A549 (cell line): ENCODE data around the gene MEDAG. TPM values are rescaled to one million over a fixed set of nuclear protein-coding genes. Genes with fewer than 3 reads are reported as not detected.
A peak's percentile ranks its signal among the peaks of the same experiment; 100 is the strongest.

Experiments used
- ATAC-seq, 2 experiments: fragments of 200-7000 bp in 1 of 2; fragments of >200 bp in 1 of 2; cut with Nextera tagmentation in 1 of 2; cut with Tn5 transposase in 1 of 2; 3 replicates each; pipeline versions ENCODE4 v1.8.0 to v1.9.1; 2018 to 2020; ENCODE audit warnings: mild to moderate bottlenecking in 1 of 2, moderate library complexity in 1 of 2
- CTCF ChIA-PET: fragments of 300-600 bp; sonication (Branson Sonifier 250); formaldehyde crosslinking; extraction: SDS; loops from one replicate; lab custom pipeline; 2021; ENCODE audit warnings: antibody characterized with exemption, inconsistent platforms; lab: Yijun Ruan, JAX
- POLR2A ChIA-PET: fragments of 350-600 bp; formaldehyde crosslinking; extraction: SDS; loops from one replicate; lab custom pipeline; 2021; ENCODE audit warnings: antibody characterized with exemption, inconsistent platforms; lab: Yijun Ruan, JAX
- DNase-seq, 2 experiments: peaks; one replicate each; pipeline versions ENCODE4 v3.0.0 to v3.0.0-alpha.2; 2011 to 2016; ENCODE audit warnings: low read depth in 1 of 2, low spot score in 1 of 2
- FAIRE-seq: peaks from 2 replicates; lab custom pipeline; 2011; peaks lifted over from hg19 to GRCh38; lab: Jason Lieb, UNC
- H3K27ac ChIP-seq, 2 experiments: fragments of >200 bp; sonication (Bioruptor Twin); formaldehyde crosslinking; 3 replicates each; pipeline ENCODE4 v1.5.1; 2016 to 2017
- H3K4me1 ChIP-seq: fragments of >200 bp; sonication (Bioruptor Twin); formaldehyde crosslinking; 3 replicates; pipeline ENCODE4 v1.6.1; 2016
- H3K4me2 ChIP-seq: fragments of >200 bp; sonication (Bioruptor Twin); formaldehyde crosslinking; 3 replicates; pipeline ENCODE4 v1.6.1; 2016
- H3K4me3 ChIP-seq: fragments of >200 bp; sonication (Bioruptor Twin); formaldehyde crosslinking; 3 replicates; pipeline ENCODE4 v1.5.1; 2016
- H3K9me3 ChIP-seq: fragments of >200 bp; sonication (Bioruptor Twin); formaldehyde crosslinking; 3 replicates; pipeline ENCODE4 v1.6.1; 2016
- BHLHE40 ChIP-seq: IDR thresholded peaks from 2 replicates; pipeline ENCODE4 v1.6.1; 2012; ENCODE audit warnings: low read depth, low read length, inconsistent platforms
- FOSB ChIP-seq: fragments of 250-450 bp; sonication (Bioruptor Pico); IDR thresholded peaks from 2 replicates; pipeline ENCODE4 v1.5.0; 2020; ENCODE audit warnings: mild to moderate bottlenecking, moderate library complexity
- FOSL2 ChIP-seq, 2 experiments: fragments of 450-650 bp in 1 of 2; fragments of >200 bp in 1 of 2; sonication (Bioruptor Twin) in 1 of 2; formaldehyde crosslinking; IDR thresholded peaks; 2 replicates each; pipeline versions ENCODE4 v1.5.0 to v1.6.1; 2016 to 2020; ENCODE audit warnings: mild to moderate bottlenecking in 1 of 2, moderate library complexity in 1 of 2
- FOXS1 ChIP-seq: fragments of 250-450 bp; sonication (Bioruptor Pico); IDR thresholded peaks from 2 replicates; pipeline ENCODE4 v1.5.0; 2020; ENCODE audit warnings: mild to moderate bottlenecking, moderate library complexity
- GATA3 ChIP-seq: IDR thresholded peaks from 2 replicates; pipeline ENCODE4 v1.6.1; 2012; ENCODE audit warnings: borderline replicate concordance
- HDAC2 ChIP-seq: fragments of 200-600 bp; sonication (generic); IDR thresholded peaks from 2 replicates; pipeline ENCODE4 v1.6.1; 2016
- HOXA7 ChIP-seq: fragments of 250-450 bp; sonication (Bioruptor Pico); IDR thresholded peaks from 2 replicates; pipeline ENCODE4 v1.5.0; 2020; ENCODE audit warnings: mild to moderate bottlenecking, moderate library complexity
- HOXB13 ChIP-seq: fragments of 250-450 bp; sonication (Bioruptor Pico); IDR thresholded peaks from 2 replicates; pipeline ENCODE4 v1.5.0; 2020; ENCODE audit warnings: low read depth, mild to moderate bottlenecking, moderate library complexity
- HOXB5 ChIP-seq: fragments of 250-450 bp; sonication (Bioruptor Pico); IDR thresholded peaks from 2 replicates; pipeline ENCODE4 v1.5.0; 2020; ENCODE audit warnings: mild to moderate bottlenecking, moderate library complexity
- JUN ChIP-seq, 2 experiments: fragments of >200 bp; sonication (Bioruptor Twin); formaldehyde crosslinking; IDR thresholded peaks; 2 replicates in 1 of 2; 3 replicates in 1 of 2; pipeline ENCODE4 v1.6.1; 2016 to 2017
- JUNB ChIP-seq: fragments of >200 bp; sonication (Bioruptor Twin); formaldehyde crosslinking; IDR thresholded peaks from 2 replicates; pipeline ENCODE4 v1.6.1; 2016
- KDM5A ChIP-seq: fragments of 200-600 bp; sonication (generic); IDR thresholded peaks from 2 replicates; pipeline ENCODE4 v1.6.1; 2016; ENCODE audit warnings: antibody characterized with exemption, mild to moderate bottlenecking
- MAZ ChIP-seq: fragments of 150-350 bp; IDR thresholded peaks from 2 replicates; pipeline ENCODE4 v1.6.1; 2014; ENCODE audit warnings: antibody characterized with exemption, low read depth, low read length, borderline replicate concordance
- MYC ChIP-seq: IDR thresholded peaks from 2 replicates; pipeline ENCODE4 v1.6.1; 2012; ENCODE audit warnings: mild to moderate bottlenecking, inconsistent platforms, low read length, improper control_type of control experiment, borderline replicate concordance
- NPAS2 ChIP-seq: fragments of 250-450 bp; sonication (Bioruptor Pico); IDR thresholded peaks from 2 replicates; pipeline ENCODE4 v1.8.0; 2022; ENCODE audit warnings: mild to moderate bottlenecking, moderate library complexity, borderline replicate concordance
- NR3C1 ChIP-seq: fragments of >200 bp; sonication (Bioruptor Twin); formaldehyde crosslinking; IDR thresholded peaks from 3 replicates; pipeline ENCODE4 v1.6.1; 2017
- POLR2A ChIP-seq: IDR thresholded peaks from 2 replicates; pipeline ENCODE4 v1.6.1; 2012; ENCODE audit warnings: mild to moderate bottlenecking, low read length
- POLR2AphosphoS2 ChIP-seq: conservative IDR thresholded peaks from 2 replicates; pipeline ENCODE4 v1.6.1; 2012; ENCODE audit warnings: low read length, improper control_type of control experiment, inconsistent platforms
- RAD21 ChIP-seq, 2 experiments: fragments of >200 bp in 1 of 2; sonication (Bioruptor Twin) in 1 of 2; formaldehyde crosslinking in 1 of 2; IDR thresholded peaks in 1 of 2; conservative IDR thresholded peaks in 1 of 2; 2 replicates in 1 of 2; 3 replicates in 1 of 2; pipeline ENCODE4 v1.6.1; 2012 to 2018; ENCODE audit warnings: inconsistent platforms in 1 of 2
- RCOR1 ChIP-seq: fragments of 150-350 bp; IDR thresholded peaks from 2 replicates; pipeline ENCODE4 v1.6.1; 2014; ENCODE audit warnings: antibody characterized with exemption, low read length, low read depth
- RFX5 ChIP-seq: fragments of 450-650 bp; IDR thresholded peaks from 2 replicates; pipeline ENCODE4 v1.7.1; 2014; ENCODE audit warnings: antibody characterized with exemption, mild to moderate bottlenecking, moderate library complexity
- RNF2 ChIP-seq: fragments of 200-600 bp; sonication (generic); IDR thresholded peaks from 2 replicates; pipeline ENCODE4 v1.6.1; 2016; ENCODE audit warnings: low read depth, mild to moderate bottlenecking, antibody characterized with exemption, moderate library complexity, borderline replicate concordance
- SMC3 ChIP-seq: fragments of >200 bp; sonication (Bioruptor Twin); formaldehyde crosslinking; IDR thresholded peaks from 3 replicates; pipeline ENCODE4 v1.6.1; 2018; ENCODE audit warnings: inconsistent platforms
- ZC3H11A ChIP-seq: fragments of 450-650 bp; IDR thresholded peaks from 2 replicates; pipeline ENCODE4 v1.6.1; 2014; ENCODE audit warnings: antibody characterized with exemption, mild to moderate bottlenecking
- ZFP36 ChIP-seq: fragments of 450-650 bp; IDR thresholded peaks from 2 replicates; pipeline ENCODE4 v1.6.1; 2014; ENCODE audit warnings: borderline replicate concordance; ENCODE audit not compliant: partially characterized antibody
- WGBS: methylation state at CpG from one replicate; pipeline ENCODE4 v1.1.6; 2017; ENCODE audit errors: missing lambda C conversion rate; 5-methylcytosine and 5-hydroxymethylcytosine counted together
- polyA minus RNA-seq: library from RNA; depleted of rRNA, polyadenylated mRNA; stranded (reverse); fragments of >200 nt; gene quantifications from 2 replicates; pipeline ENCODE4 v1.2.3, GENCODE V29; 2011; rRNA and poly(A)+ RNA removed
- polyA plus RNA-seq, 4 experiments: library from polyadenylated mRNA; depleted of rRNA in 3 of 4; stranded (reverse); fragments of >200 nt; fragmentation: RNase III in 1 of 4; extraction: RNeasy Plus Mini Kit Qiagen cat#74134 plus additional on column Dnase treatment in 1 of 4; gene quantifications; 2 replicates in 3 of 4; 3 replicates in 1 of 4; pipeline ENCODE4 v1.2.3, GENCODE V29; 2011 to 2017
- TF ChIP-seq, protein P1 (sequence below): fragments of >200 bp; sonication (Bioruptor Twin); formaldehyde crosslinking; IDR thresholded peaks from 2 replicates; pipeline ENCODE4 v1.6.1; 2016
- TF ChIP-seq, protein P2 (sequence below): fragments of 250-450 bp; sonication (Bioruptor Pico); IDR thresholded peaks from 2 replicates; pipeline ENCODE4 v1.5.0; 2021; ENCODE audit warnings: mild to moderate bottlenecking, moderate library complexity, borderline replicate concordance
- TF ChIP-seq, protein P3 (sequence below): fragments of 150-350 bp; IDR thresholded peaks from 2 replicates; pipeline ENCODE4 v1.6.1; 2014; ENCODE audit warnings: low read depth, mild to moderate bottlenecking, low read length

The MEDAG gene
- polyA plus RNA-seq (2011; rRNA removed) (0.05 TPM in 1 of 2 replicates, not detected in the other), polyA plus RNA-seq (2017; fragmentation: RNase III; extraction: RNeasy Plus Mini Kit Qiagen cat#74134 plus additional on column Dnase treatment) (0.05 to 0.21 TPM (median 0.09 TPM) in 3 replicates), polyA minus RNA-seq (not detected in 2 replicates)
- not detected in 2 replicates for polyA plus RNA-seq (2012; cell fraction: cytosol; rRNA removed)
- polyA plus RNA-seq (2012; cell fraction: nucleus; rRNA removed) = not detected in 2 replicates

DNA sequence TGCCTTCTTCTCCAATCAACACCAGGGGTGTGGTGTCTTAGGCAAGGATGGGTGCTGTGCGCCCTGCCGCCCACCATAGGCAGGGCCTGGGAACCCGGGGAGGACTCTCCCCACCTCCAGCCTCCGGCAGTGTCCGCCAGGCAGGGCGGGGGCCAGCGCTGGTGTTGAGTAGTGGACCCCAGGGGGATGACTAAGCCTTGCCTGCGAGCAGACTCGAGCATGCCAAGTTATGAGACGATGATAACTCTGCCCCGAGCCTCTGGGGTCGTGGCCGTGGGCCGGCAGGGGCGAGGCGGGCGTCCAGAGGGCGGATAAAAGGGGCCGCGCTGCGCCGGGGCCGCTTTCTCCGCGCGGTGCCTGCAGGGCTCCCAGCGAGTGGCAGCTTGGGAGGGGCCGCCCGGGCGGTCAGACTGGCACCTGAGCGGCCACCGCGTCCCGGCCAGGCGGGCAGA is at the start of gene MEDAG:
Gene MEDAG, plus strand, starts transcription at position 340 of the 452 bp plus-strand sequence. CDS start 245 bp downstream, outside the sequence.
- CTCF ChIA-PET = no interaction called here
- H3K4me1 ChIP-seq = no peaks in the 10 kb centered on the region
- H3K27ac ChIP-seq = peak within 1 kb of the TSS in 1 of 2 experiments; percentile 73; a peak in 3 of 6 replicates
- POLR2A ChIA-PET = no interaction called here
- ATAC-seq (peak in 1 of 2 experiments; percentile 33; a peak in 3 of 6 replicates), DNase-seq (no peak), FAIRE-seq (no peak)
- H3K4me3 ChIP-seq = peak within 1 kb of the TSS; percentile 40
- H3K4me2 ChIP-seq = peak within 1 kb of the TSS; percentile 84
- no CpG with 5 or more reads among the region's 35 CpGs for WGBS
- TF ChIP-seq FOXS1 (CRISPR knock-in tag) = no peak
- TF ChIP-seq MYC = no peak
- no peak for TF ChIP-seq JUNB
- no peak for TF ChIP-seq BHLHE40
- no peak for TF ChIP-seq NPAS2 (CRISPR knock-in tag)
- TF ChIP-seq JUN (IDR thresholded peaks at IDR 0.05) = no peak
- TF ChIP-seq SMC3 = no peak
- no peak for TF ChIP-seq RCOR1
- TF ChIP-seq KDM5A = no peak
- no peak for TF ChIP-seq FOSL2 (IDR thresholded peaks at IDR 0.05)
- TF ChIP-seq FOSL2 (CRISPR knock-in tag; IDR thresholded peaks at IDR 0.05) = no peak
- no peak for TF ChIP-seq NR3C1
- no peak for TF ChIP-seq HDAC2
- no peak for TF ChIP-seq FOSB (CRISPR knock-in tag)
- TF ChIP-seq ZFP36 = no peak
- no peak for TF ChIP-seq HOXB5 (CRISPR knock-in tag)
- TF ChIP-seq, protein P1, sequence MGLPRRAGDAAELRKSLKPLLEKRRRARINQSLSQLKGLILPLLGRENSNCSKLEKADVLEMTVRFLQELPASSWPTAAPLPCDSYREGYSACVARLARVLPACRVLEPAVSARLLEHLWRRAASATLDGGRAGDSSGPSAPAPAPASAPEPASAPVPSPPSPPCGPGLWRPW = no peak
- no peak for TF ChIP-seq MAZ
- no peak for TF ChIP-seq GATA3
- TF ChIP-seq POLR2AphosphoS2 = no peak
- TF ChIP-seq, all 56 proteins: peak for 0
- no peaks in the 10 kb centered on the region for H3K9me3 ChIP-seq

DNA sequence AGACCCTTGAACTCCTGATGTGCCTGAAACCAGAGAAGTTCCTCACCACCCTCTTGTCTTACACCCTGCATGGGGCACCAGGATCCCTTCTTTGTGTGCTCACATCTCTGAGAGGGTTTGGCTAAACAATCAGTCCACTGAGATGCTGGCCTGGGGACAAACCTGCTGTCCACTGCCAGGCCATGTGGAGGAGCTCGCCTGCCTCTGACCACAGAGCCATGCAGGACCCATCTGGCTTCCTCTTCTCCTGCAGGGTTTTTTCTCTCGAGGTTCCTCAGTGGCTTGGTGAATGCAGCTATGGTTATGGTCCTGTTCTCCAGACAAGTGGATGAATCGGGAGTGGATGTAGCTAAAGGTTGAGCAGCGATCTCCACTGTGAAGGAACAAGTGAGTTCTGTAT is 49.1 kb upstream of the MEDAG start:
- H3K4me2 ChIP-seq = no peak overlapping the region
- no peak for ATAC-seq
- TF ChIP-seq ZC3H11A (no peak), RAD21 (conservative IDR thresholded peaks at IDR 0.05 in 1 of 2, IDR thresholded peaks at IDR 0.05 in 1 of 2) (no peak), JUN (IDR thresholded peaks at IDR 0.05) (no peak), GATA3 (no peak), RFX5 (no peak), FOSB (CRISPR knock-in tag) (no peak), NR3C1 (no peak), RNF2 (no peak), POLR2A (no peak), NPAS2 (CRISPR knock-in tag) (no peak), HOXB13 (no peak), HOXA7 (CRISPR knock-in tag) (no peak)
- TF ChIP-seq, protein P2, sequence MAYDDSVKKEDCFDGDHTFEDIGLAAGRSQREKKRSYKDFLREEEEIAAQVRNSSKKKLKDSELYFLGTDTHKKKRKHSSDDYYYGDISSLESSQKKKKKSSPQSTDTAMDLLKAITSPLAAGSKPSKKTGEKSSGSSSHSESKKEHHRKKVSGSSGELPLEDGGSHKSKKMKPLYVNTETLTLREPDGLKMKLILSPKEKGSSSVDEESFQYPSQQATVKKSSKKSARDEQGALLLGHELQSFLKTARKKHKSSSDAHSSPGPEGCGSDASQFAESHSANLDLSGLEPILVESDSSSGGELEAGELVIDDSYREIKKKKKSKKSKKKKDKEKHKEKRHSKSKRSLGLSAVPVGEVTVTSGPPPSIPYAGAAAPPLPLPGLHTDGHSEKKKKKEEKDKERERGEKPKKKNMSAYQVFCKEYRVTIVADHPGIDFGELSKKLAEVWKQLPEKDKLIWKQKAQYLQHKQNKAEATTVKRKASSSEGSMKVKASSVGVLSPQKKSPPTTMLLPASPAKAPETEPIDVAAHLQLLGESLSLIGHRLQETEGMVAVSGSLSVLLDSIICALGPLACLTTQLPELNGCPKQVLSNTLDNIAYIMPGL (CRISPR knock-in tag) = no peak
- TF ChIP-seq, protein P3, sequence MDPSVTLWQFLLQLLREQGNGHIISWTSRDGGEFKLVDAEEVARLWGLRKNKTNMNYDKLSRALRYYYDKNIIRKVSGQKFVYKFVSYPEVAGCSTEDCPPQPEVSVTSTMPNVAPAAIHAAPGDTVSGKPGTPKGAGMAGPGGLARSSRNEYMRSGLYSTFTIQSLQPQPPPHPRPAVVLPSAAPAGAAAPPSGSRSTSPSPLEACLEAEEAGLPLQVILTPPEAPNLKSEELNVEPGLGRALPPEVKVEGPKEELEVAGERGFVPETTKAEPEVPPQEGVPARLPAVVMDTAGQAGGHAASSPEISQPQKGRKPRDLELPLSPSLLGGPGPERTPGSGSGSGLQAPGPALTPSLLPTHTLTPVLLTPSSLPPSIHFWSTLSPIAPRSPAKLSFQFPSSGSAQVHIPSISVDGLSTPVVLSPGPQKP = no peak
- WGBS = 47% methylated on average over 3 of the region's 4 CpGs
- ChIA-PET POLR2A (no interaction called here), CTCF (interaction anchor here (0.6 to 2.0 kb wide), 3 partner anchors 8 to 55 kb away, joined by 3 to 17 read pairs (median 3); no protein-coding TSS in a partner anchor)
- DNase-seq = no peak
- H3K4me1 ChIP-seq = no peaks in the 10 kb centered on the region
- H3K4me3 ChIP-seq = no peak overlapping the region
- H3K27ac ChIP-seq = no peak overlapping the region
- no peak for FAIRE-seq
- no peaks in the 10 kb centered on the region for H3K9me3 ChIP-seq
